DLD1 (cell line): ENCODE results near the gene RNF25.

Experiments
- in situ Hi-C: cut with HindIII; loops from 2 replicates; pipeline ENCODE4 v1.10.0; 2017; ENCODE audit warnings: low sequenced_read_pairs

The RNF25 gene

DNA sequence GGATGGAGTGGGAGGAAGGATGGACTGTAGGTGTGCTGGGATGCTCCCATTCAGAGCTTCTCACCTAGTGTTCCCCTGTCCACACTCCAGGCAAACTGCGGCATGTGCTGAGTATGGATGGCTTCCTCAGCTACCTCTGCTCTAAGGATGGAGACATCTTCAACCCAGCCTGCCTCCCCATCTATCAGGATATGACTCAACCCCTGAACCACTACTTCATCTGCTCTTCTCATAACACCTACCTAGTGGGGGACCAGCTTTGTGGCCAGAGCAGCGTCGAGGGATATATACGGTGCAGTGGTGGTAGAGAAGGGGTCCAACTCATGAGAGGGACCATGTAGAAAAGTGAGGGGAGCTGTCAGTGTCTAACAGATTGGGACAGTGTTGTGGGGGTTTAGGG, 43.9 kb downstream of the RNF25 start:
- in situ Hi-C loops: no loop called here

DNA sequence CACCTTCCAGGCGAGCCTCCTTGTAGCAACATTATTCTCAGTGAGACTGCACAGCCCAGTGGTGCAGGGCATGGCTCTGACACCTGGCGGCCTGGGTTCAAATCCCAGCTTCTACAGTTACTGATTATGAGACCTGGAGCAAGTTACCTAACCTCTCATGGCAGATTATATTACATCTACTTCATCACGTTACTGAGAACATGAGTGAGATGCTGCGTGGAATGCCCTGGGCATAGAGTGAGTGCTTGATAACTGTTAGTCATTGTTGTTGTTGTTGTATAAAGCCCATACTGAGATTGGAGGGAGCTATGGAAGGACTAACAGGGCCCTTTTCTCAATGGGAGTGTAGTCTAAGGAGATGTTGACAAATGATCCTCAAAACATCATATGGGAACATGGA, 45.4 kb downstream of the RNF25 start:
- in situ Hi-C loops: no loop called here

DNA sequence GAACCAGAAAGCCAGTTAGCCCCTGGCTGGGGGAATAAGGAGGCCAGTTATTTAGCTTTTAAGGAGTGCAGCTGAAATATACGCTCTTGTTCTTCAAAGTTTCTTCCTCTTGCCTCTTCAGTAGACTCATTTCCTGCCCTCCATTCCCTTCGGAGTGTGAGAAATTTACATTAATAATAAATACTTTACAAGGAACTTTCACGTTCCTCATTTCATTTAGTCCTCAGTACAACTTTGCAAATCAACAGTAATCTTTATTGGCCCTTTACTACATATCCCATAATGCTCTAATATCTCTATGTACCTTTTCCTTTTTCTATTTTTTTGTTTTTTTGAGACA, 48.5 kb downstream of the RNF25 start:
- in situ Hi-C loops: no loop called here

DNA sequence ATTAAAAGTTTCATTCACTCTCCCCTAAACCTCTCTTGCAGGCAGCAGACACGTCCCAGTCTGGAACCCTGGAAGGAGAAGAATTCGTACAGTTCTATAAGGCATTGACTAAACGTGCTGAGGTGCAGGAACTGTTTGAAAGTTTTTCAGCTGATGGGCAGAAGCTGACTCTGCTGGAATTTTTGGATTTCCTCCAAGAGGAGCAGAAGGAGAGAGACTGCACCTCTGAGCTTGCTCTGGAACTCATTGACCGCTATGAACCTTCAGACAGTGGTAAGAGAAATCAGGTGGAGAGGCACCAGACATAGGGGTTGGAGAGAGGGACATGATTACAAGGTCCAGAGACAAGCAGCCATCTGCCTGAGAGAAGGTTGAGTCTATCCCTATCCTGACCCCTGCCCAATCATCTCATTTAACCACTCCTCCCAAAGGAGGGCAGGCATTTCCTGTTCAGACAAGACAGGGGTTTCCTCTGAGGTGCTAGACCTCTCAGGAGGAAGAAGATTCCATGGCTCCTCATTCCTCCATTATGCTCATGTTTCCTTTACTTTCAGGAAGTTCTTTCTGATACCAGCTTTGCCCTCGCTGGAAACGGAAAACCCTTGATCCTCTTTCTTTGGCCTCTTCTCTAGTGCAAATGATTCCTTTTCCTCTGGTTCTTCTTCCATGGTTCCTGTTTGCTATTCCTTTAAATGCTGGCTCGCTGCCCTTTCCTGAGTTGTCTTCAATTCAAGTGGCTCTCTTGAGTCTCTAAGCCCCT, 49.0 kb downstream of the RNF25 start:
- in situ Hi-C loops: no loop called here

DNA sequence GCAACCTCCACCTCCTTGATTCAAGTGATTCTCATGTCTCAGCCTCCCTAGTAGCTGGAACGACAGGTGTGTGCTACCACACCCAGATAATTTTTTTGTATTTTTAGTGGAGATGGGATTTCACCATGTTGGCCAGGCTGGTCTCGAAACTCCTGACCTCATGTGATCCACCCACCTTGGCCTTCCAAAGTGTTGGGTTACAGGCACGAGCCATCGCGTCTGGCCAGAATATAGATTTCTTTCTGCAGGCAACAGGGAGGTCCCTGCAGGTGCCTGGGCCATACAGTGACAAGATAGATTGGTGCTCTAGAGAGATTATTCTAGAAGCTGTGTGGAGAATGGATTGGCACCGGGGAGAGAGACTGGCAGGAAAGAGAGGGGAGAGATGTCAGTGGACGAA, 50.8 kb downstream of the RNF25 start:
- in situ Hi-C loops: no loop called here

DNA sequence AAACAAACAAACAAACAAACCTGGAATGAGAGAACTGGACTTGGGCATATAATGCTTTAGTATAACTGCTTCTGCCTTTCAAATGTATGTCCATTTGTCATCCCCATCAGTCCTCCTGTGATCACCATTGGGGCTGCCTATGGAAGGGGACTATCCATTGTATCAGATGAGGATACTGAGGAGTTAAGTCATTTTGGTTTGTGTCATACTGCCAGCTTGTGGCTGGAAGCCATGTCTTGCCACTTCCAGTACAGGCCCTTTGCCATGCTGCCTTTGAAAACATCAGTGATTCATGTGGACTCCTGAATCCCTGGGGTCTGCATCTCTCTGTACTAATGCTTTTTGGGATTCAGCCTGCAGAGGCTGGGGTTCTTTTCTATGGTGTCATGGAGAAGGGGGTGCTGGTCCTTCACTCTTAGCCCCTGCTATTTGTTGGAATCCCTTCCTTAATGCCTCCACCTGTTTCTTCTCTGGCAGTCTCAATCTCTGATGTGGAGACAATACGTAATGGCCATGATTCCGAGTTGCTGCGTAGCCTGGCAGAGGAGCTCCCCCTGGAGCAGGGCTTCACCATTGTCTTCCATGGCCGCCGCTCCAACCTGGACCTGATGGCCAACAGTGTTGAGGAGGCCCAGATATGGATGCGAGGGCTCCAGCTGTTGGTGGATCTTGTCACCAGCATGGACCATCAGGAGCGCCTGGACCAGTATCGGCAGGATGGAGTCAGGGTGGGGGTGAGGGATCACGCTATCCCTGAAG, 53.5 kb downstream of the RNF25 start:
- in situ Hi-C loops: no loop called here

DNA sequence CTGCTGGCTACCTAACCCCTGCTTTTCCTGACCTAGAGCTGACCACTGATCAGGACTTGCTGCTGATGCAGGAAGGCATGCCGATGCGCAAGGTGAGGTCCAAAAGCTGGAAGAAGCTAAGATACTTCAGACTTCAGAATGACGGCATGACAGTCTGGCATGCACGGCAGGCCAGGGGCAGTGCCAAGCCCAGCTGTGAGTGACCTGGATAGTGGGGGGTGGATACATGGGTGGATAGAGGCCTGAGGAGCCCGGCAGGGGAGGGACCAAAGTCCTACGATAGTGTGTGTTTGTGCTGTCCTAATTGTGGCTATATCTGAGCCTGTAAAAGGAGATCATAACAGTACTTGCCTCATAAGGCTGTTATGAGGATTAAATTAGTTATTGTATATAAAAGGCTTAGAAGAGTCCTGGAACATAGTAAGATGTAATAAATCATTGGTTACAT, 55.9 kb downstream of the RNF25 start:
- in situ Hi-C loops: no loop called here
